HG03342 (cell line): ENCODE data around the gene TAF10.

Experiments used
- ATAC-seq: cut with Tn5 transposase; IDR thresholded peaks from one replicate; pipeline ENCODE4 v1.9.1; 2021; ENCODE audit warnings: mild to moderate bottlenecking, moderate library complexity; ENCODE audit not compliant: unreplicated experiment

TAF10 gene

DNA sequence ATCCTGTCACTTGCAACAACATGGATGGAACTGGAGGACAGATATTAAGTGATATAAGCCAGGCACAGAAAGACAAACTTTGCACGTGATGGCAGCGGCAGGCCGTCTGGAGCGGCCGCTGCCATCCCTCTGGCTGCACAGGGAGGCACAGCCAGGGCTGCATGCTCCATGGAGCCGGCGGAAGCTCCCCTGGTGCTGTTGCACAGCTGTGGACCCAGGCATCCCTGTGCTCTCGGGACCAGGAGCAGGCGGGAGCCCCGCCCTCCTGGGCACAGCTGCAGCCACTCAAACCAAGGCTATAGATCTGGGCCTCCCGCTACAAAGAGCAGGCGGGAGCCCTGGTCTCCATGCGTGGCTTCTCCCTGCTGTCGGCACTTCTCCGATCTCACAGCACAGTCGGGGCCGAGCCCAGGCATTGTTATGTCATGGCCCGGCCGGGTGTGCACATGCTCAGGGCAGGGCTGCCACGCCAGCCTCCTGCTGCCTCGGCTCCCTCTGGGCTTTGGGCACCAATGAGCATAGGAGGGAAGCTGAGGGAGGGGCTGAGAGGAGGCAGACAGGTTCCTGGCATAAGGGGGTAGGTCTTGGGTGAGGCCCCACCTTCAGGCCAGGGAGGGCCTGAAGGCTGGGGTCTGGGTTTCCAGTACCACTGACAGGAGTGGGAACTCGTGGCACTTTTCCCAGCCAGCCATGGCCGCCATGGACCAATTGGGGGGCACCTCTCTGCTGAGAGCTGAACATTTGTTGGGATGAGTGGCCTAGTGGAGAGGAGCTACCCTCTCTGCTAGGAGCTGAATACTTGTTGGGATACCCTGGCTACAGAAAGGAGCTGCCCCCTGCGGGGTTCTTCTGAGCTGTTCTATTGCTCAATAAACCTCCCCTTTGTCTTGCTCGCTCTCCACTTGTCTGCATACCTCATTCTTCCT, 25.3 kb downstream of the TAF10 start:
- no peak for ATAC-seq

DNA sequence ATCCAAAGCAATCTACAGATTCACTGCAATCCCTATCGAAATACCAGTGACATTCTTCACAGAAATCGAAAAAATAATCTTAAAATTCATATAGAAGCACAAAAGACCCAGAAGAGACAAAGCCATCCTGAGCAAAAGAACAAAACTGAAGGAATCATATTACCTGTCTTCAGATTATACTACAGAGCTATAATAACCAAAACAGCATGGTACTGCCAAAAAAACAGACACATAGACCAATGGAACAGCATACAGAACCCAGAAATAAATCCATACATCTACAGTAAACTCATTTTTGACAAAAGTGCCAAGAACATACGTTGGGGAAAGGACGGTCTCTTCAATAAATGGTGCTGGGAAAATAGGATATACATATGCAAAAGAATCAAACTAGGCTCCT, 27.5 kb downstream of the TAF10 start:
- ATAC-seq: no peak

DNA sequence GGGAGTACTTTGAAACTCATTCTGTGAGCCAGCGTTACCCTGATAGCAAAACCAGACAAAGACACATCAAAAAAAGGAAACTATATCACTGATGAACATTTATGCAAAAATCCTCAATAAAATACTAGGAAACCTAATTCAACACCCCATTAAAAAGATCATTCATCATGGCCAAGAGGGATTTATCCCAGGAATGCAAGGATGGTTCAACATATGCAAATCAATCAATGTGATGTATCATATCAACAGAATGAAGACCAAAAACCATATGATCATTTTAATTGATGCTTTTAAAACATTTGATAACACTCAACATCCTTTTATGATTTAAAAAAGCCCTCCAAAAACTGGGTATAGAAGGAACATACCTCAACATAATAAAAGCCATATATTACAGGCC, 28.4 kb downstream of the TAF10 start:
- ATAC-seq: no peak

DNA sequence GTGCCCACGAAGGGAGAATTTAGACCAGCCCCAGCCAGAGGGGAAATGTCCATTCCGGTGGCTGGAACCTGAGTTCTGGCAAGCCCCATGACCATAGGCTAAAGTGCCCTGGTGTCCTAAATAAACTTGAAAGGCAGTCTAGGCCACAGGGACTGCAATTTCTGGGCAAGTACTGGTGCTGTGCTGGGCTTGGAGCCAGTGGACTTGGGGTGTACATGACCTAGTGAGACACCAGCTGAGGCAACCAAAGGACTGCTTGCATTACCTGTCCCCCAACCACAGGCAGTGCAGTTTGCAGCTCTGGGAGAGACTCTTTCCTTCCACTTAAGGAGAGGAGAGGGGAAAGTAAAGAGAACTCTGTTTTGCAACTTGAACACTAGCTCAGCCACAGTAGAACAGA, 32.3 kb downstream of the TAF10 start:
- no peak for ATAC-seq

DNA sequence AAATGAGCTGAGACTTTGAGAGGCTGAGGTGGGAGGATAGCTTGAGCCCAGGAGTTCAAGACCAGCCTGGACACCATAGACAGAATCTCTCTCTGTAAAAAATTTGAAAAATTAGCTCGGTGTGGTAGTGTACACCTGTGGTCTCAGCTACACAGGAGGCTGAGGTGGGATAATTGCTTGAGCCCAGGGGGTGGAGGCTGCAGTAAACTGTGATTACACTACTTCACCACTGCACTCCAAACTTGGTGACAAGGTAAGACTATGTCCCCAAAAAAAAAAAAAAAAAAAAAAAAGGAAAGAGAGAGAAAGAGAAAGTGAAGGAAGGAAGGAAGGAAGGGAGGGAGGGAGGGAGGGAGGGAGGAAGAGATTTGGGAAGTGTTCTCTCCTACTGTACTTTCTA, 33.9 kb downstream of the TAF10 start:
- ATAC-seq: no peak

DNA sequence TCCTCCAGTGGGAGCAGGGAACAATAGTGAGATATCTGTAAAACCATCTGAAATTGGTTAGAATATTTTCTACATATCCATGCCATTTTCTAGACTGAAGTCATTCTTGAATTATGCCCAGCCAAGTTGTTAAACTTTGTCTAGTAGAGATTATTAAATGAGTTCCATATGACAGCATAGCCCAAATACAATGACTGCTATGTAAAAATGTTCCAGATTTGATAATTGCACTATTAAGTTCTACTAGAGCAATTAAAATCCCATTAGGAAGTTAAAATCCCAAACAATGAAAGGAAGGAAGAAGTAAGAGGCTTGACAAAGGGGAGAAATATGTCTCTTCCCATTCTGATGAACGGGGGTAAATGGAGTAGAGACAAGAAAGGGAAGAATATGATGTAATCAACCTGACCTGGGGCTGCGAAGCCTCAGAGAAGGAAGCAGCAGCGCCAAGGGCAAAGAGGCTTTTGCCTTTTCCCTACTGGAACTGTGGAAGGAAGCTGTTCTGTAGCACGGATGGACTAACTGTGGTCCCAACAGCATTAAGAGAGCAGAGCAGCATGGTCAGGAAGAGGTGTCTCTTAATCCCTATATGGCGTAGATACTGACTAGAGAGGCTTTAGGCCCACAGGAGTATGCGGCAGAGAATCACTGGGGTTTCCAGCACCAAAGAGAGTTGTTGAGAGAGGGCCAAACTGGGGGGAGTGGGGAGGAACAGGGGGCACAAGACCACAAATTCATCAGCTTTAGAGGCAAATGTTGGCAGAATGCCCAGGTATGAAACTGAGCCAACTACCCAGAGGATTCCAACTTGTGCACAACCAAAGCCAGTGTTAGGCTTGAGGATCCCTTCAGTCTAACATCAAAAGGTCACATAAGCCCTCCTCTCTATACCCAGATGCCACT, 35.3 kb downstream of the TAF10 start:
- ATAC-seq: no peak

DNA sequence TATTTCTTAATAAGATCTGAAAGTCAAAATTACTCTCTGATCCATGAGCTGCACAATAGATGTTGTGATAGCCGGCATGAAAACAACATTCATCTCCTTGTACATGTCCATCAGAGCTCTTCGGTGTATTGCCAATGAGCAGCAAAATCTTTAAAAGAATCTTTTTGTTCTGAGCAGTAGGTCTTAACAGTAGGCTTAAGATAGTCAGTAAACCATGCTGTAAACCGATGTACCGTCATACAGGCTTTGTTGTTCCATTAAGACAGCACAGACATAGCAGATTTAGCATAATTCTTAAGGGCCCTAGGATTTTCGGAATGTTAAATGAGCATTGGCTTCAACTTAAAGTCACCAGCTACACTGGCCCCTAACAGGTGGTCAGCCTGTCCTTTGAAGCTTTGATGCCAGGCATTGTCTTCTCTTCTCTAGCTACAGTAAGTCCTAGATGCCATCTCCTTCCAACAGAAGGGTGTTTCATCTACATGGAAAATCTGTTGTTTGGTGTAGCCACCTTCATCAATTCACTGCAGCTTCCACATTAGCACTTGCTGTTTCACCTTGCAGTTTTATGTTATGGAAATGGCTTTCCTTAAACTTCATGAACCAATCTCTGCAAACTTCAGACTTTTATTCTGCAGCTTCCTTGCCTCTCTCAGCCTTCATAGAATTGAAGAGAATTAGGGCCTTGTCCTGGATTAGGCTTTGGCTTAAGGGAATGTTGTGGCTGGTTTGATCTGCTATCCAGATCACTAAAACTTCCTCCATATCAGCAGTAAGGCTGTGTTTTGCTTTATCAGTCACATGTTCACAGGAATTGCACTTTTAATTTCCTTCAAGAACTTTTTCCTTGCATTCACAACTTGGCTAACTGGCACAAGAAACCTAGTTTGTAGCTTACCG, 37.0 kb downstream of the TAF10 start:
- no peak for ATAC-seq

DNA sequence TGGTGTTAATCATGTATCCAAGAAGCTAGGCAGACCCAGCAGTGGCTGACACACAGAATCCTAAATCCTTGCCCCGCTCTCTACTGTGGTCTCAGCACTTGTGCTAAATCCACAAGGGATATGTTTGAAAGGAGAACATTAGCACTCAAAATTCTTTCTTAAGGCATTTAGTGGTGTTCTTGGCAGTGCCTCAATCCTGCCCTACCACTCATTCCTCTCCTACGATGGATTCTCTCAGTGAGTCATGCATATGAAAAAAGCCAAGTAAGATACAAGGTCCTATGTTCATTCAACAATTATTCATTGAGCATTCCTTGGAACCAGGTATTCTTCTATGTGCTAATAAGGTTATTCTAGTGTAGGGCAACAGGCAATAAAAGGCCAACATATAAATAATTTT, 39.8 kb downstream of the TAF10 start:
- ATAC-seq: no peak

DNA sequence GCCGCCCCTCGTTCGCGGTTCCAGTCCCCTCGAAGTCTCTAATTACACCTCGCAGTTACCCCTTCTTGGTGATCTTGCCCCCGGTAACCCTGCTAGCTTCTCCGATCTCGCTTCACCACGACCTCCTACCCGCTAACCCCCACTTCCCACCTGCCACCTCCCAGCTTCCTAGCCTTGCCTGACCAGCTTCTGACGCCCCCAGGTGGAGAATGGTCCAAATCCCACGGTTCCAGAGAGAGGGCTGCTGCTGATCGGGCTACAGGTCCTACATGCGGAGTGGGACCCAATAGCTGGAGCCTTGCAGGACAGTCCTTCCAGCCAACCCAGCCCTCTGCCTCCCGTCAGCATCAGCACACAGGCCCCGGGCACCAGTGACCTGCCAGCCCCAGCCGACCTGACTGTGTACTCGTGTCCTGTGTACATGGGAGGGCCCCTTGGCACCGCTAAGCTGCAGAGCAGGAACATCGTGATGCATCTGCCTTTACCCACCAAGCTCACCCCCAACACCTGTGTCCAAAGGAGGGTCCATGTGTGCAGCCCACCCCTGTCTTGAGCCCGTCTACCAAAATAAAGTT, 40.5 kb downstream of the TAF10 start:
- no peak for ATAC-seq

DNA sequence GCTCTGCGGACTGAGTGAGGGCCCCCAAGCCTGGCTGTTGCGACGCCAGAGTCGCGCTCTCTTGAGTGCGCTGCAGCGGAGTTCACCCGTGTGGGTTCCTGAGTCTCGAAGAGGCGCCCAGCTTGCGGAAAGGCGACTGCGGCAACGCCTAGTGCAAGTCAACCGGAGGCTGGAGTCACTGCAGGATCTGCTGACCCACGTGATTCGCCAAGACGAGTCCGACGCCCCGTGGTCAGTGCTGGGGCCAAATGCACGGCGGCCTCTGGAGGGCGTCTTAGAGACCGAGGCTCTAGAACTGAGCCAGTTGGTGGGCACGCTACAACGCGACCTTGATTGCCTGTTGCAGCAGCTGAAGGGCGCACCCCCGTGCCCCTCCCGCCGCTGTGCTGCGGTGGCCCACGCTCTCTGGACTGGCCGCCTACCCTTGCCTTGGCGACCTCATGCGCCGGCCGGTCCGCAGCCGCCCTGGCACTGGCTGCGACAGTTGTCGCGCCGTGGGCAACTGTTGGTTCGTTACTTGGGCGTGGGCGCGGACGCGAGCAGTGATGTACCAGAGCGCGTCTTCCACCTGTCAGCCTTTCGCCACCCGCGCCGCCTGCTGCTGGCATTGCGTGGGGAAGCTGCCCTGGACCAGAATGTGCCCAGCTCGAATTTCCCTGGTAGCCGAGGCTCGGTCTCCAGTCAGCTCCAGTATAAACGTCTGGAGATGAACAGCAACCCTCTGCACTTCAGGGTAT, 41.2 kb downstream of the TAF10 start:
- no peak for ATAC-seq

DNA sequence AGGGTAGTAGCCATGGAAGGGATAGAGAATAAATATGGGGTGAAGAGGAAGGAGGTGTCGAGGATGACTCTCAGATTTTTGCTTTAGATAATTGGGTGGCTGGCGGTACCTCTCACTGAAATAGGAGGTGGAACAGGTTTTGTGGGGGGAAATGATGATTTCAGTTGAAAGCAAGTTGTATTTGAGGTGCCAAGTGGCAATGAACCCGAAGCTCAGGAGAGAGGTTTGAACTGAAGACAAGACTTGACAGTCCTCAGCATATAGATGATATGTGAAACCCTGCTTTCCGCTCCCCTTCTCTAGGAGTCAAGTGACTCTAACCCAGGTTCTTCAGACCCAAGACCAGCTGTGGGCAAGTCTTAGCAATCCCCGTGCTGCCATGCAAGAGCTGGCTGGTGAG, 42.3 kb downstream of the TAF10 start:
- ATAC-seq: no peak

DNA sequence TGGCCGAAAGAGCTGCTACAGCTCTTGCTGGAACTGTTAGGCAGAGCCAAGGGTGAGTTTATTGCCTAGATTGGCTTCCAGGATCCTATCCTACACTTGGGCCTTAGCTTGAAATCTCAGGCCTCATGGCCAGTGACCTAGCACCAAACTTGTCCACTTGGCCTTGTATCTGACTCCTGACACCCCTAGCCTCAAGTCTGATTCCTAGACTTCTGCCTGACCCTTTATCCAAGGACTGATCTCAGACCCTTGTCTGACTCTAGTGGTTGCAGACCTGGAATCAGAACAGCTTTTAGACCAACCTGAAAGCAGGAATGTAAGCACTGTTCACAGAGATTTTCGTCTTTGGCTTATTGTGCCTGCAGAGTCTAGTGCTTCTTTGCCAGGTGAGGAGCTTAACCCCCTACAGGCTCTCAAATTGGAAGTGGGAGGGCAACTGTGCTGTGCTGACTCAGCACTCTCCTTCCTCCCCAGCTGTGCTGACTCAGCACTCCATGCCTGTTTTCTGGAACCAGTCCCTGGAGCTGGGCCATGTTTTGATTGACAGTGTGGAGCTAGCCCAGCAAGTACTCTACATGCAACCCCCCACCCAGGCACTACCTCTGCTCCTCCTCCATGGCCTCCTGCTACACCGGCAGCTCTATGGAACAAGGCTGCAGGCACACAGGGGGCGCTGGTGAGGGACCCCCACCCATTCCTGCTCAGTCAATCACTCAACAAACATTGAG, 43.7 kb downstream of the TAF10 start:
- ATAC-seq: no peak

DNA sequence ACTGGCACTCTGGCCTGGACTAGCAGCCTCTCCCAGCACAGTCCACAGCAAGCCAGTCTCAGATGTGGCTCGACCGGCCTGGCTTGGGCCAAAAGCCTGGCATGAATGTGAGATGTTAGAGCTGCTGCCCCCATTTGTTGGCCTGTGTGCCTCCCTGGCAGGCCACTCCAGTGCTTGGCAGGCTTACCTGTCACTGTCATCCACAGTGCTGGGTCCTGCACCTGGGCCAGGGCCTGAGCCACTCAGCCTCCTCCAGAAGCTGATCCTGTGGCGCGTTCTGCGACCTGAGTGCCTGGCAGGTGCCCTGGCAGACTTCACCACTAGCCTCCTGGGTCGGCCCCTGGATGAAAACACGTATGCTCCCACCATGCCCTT, 44.7 kb downstream of the TAF10 start:
- ATAC-seq: no peak

DNA sequence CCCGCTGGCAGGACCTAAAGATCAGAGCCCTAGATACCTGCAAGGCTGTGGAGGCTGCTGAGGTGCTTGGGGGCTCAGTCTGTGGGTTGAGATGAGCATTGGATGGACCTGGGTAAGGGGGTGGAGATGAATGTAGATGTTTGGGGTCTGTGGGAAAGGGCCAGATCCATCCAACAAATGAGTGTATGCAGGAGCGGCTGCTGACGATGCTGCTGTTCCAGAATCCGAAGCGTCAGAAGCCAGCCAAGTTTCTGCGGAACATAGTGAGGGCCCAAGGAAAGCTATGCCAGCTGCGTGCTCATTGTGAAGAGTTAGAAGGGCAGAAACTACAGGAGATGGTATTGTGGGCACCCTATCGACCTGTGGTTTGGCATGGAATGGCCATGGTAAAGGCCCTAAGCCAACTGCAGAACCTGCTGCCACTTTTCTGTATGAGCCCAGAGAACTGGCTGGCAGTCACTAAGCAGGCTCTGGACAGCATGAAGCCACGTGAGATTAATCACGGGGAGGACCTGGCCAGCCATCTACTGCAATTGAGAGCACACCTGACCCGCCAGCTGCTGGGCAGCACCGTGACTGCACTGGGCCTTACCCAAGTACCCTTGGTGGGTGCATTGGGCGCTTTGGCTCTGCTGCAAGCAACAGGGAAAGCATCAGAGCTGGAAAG, 45.2 kb downstream of the TAF10 start:
- ATAC-seq: no peak

DNA sequence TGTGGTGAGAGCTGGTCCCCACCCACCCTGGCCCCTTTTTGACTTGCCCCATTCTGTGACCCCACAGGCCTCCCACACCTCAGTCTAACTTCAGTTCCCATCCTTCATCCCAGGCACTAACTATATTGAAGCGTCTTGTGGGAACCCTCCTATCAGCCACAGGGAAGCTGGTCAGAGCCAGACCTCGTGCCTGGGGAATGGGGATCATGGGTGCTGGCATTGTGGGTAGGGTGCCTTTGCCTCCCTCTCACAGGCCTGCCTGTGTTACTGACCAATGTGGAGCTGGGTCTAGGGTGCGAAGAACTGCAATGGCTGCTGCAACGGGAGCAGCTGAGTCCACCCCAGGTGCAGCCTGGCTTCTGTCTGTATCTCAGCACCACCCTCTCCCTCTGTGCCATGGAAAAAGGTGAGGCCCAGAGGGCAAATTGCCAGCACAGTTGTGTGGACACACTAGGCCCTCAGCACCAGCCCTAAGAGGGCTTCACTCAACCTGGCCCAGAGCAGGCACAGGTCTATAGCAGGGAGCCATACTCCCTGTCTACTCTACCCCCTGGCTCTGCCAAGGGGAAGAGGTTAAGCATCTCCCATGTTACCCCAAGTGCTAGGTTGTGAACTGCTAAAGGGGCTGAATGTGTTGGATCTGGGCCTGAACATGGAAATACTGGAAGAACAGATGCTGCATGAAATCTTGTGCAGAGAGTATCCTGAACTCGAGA, 45.9 kb downstream of the TAF10 start:
- ATAC-seq: no peak

DNA sequence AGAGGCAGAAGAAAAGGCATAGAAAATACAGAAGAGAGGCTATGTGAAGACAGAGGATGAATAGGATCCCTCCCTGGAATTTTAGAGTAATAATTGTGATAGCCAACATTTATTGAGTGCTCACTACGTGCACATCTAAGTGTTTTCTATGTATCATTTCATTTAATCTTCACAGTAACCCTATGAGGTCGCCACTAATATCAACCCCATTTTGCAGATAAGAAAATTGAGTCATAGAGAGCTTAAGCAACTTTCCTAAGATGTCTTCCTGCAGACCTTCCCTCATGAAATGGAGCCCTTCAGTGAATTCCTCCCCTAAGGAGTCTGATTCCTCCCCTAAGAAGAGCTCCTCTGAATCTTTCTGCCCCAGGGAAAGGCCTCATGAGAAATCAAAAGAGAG, 46.7 kb downstream of the TAF10 start:
- ATAC-seq: no peak

DNA sequence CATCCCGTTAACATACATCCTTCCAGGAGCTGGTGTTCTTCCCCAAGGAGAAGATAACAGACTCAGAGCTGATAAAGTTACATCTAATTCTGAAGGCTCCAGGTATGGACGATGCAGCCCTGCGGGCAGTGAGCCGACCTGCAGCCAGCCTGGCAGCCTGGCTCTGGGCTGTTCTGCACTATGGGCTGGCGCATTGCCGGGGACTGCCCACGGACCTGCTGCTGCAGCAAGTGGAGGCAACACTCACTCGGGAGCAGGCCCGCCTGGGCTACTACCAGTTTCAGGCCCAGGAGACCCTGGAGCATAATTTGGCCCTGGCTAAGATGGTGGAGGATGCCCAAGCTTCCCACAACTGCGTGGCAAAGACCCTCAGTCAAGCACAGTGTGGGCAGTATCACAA, 48.3 kb downstream of the TAF10 start:
- ATAC-seq: no peak

DNA sequence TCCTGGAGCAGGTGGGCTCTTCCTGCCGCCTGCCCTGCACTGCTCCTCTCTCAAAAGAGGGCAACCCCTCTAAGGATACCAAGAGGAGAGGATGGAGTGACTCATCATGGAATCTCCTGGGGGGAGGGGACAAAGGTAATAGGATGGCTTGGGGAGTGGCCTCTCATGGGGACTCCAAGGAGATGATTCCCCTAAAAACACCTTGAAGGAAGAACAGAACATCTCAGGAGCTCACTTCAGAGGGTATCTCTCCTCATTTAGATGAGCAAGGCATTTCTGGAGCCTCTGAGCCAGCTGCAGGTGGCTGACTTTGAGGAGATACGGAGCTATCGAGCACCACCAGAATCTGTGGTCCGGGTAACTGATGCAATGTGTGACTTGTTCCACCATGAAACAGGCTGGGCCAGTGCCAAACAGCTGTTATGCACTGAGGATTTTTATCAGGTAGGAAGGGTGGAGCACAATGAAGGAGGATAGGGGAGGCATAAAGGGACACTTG, 48.8 kb downstream of the TAF10 start:
- no peak for ATAC-seq
